Endodermal cell (in vitro differentiated cells): ENCODE measurements around the gene PARN. TPM values are rescaled to one million over a fixed set of nuclear protein-coding genes. Genes with fewer than 3 reads are reported as not detected.
A peak's percentile ranks its signal among the peaks of the same experiment; 100 is the strongest.

Experiments
- DNase-seq: peaks from one replicate; pipeline ENCODE4 v3.0.0-alpha.2; 2017
- H3K27ac ChIP-seq: 2 replicates; pipeline ENCODE4 v1.5.1; 2013; ENCODE audit warnings: mild to moderate bottlenecking, low read depth, low read length, moderate library complexity
- H3K27me3 ChIP-seq: 2 replicates; pipeline ENCODE4 v1.6.1; 2013; ENCODE audit warnings: mild to moderate bottlenecking, low read length, moderate library complexity; ENCODE audit not compliant: insufficient read depth, control insufficient read depth, poor library complexity, severe bottlenecking
- H3K36me3 ChIP-seq: 2 replicates; pipeline ENCODE4 v1.7.0; 2013; ENCODE audit warnings: mild to moderate bottlenecking, low read length, moderate library complexity; ENCODE audit not compliant: control insufficient read depth, insufficient read depth
- H3K4me1 ChIP-seq: one replicate; pipeline ENCODE4 v1.7.0; 2013; ENCODE audit warnings: low read length; ENCODE audit not compliant: control insufficient read depth, insufficient read depth
- H3K4me3 ChIP-seq: 2 replicates; pipeline ENCODE4 v1.5.1; 2013; ENCODE audit warnings: mild to moderate bottlenecking, low read length, moderate library complexity
- H3K9ac ChIP-seq: 2 replicates; pipeline ENCODE4 v1.6.1; 2013; ENCODE audit warnings: mild to moderate bottlenecking, low read length, moderate library complexity; ENCODE audit not compliant: poor library complexity, severe bottlenecking; ENCODE audit errors: extremely low read depth
- H3K9me3 ChIP-seq: 2 replicates; pipeline ENCODE4 v1.6.1; 2013; ENCODE audit warnings: mild to moderate bottlenecking, low read length, moderate library complexity; ENCODE audit not compliant: control insufficient read depth
- H3K27ac Mint-ChIP-seq: 2 replicates; pipeline ENCODE4 v1.8.0; 2020; ENCODE audit warnings: mixed read lengths
- H3K27me3 Mint-ChIP-seq: 2 replicates; pipeline ENCODE4 v1.8.0; 2021; ENCODE audit warnings: mild to moderate bottlenecking, mixed read lengths; ENCODE audit not compliant: insufficient read depth
- H3K36me3 Mint-ChIP-seq: 2 replicates; pipeline ENCODE4 v1.8.0; 2020; ENCODE audit warnings: low read depth, mixed read lengths
- H3K4me1 Mint-ChIP-seq: 2 replicates; pipeline ENCODE4 v1.8.0; 2020; ENCODE audit warnings: mixed read lengths
- H3K4me3 Mint-ChIP-seq: 2 replicates; pipeline ENCODE4 v1.8.0; 2020; ENCODE audit warnings: mild to moderate bottlenecking, moderate library complexity, mixed read lengths
- H3K9me3 Mint-ChIP-seq: 2 replicates; pipeline ENCODE4 v1.8.0; 2020; ENCODE audit warnings: mild to moderate bottlenecking, mixed read lengths
- WGBS, 2 experiments: methylation state at CpG; one replicate each; pipeline versions ENCODE4 v1.1.5 to v1.1.7; 2013; ENCODE audit warnings: missing lambda C conversion rate in 2 of 2, mixed read lengths in 1 of 2; ENCODE audit not compliant: insufficient coverage in 1 of 2, insufficient read length in 1 of 2; 5-methylcytosine and 5-hydroxymethylcytosine counted together
- total RNA-seq, 2 donors: library from RNA; stranded (reverse); fragmentation: NEBNext Ultra II Directional in 1 of 2; extraction: Animal tissue kit (Norgen Biotek cat#: 25700) in 1 of 2; gene quantifications; 2 replicates in 1 of 2; 3 replicates in 1 of 2; pipeline ENCODE4 v1.2.1, GENCODE V29; 2021
- TF ChIP-seq, protein P1 (sequence below): fragments of 200-600 bp; sonication (generic); conservative IDR thresholded peaks from 2 replicates; pipeline ENCODE4 v1.5.0; 2021; ENCODE audit warnings: antibody characterized with exemption, mild to moderate bottlenecking

The PARN gene
- total RNA-seq, 2 donors from 2014 or later = 43.7 to 45.7 TPM

DNA sequence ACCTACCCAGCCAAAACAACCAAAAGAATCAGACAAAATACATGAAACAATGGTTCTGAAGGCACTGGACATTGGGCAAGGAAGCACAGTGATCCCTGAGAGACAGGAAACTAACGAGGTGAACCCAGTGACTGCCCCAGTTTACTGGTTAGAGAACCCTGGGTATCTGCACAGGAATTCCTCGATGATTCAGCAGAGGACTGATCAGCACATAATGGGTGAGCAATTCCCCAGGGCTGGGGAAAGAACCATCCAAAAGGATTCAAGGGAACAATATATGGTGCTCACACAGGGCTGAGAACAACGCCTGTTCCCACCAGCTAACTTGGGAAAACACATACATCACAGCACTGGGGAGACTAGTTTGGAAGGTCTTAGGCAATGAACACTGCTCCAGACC, 167.2 kb downstream of the PARN start:
- Mint-ChIP-seq H3K9me3 (peaks cover 14% of the 10 kb centered on the region), H3K27ac (no peak overlapping the region), H3K4me1 (peaks cover 14% of the 10 kb centered on the region), H3K4me3 (no peak overlapping the region), H3K36me3 (peaks cover 14% of the 10 kb centered on the region), H3K27me3 (no peaks in the 10 kb centered on the region)
- Histone ChIP-seq H3K4me3 (no peak overlapping the region), H3K4me1 (no peaks in the 10 kb centered on the region), H3K36me3 (peaks cover 14% of the 10 kb centered on the region), H3K9me3 (peaks cover 20% of the 10 kb centered on the region), H3K27me3 (no peaks in the 10 kb centered on the region), H3K9ac (no peak overlapping the region), H3K27ac (no peak overlapping the region)
- WGBS, 2 experiments = 85 to 94% methylated on average over 3 of the region's 3 CpGs
- DNase-seq = no peak
- TF ChIP-seq, protein P1, sequence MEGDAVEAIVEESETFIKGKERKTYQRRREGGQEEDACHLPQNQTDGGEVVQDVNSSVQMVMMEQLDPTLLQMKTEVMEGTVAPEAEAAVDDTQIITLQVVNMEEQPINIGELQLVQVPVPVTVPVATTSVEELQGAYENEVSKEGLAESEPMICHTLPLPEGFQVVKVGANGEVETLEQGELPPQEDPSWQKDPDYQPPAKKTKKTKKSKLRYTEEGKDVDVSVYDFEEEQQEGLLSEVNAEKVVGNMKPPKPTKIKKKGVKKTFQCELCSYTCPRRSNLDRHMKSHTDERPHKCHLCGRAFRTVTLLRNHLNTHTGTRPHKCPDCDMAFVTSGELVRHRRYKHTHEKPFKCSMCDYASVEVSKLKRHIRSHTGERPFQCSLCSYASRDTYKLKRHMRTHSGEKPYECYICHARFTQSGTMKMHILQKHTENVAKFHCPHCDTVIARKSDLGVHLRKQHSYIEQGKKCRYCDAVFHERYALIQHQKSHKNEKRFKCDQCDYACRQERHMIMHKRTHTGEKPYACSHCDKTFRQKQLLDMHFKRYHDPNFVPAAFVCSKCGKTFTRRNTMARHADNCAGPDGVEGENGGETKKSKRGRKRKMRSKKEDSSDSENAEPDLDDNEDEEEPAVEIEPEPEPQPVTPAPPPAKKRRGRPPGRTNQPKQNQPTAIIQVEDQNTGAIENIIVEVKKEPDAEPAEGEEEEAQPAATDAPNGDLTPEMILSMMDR = no peak

DNA sequence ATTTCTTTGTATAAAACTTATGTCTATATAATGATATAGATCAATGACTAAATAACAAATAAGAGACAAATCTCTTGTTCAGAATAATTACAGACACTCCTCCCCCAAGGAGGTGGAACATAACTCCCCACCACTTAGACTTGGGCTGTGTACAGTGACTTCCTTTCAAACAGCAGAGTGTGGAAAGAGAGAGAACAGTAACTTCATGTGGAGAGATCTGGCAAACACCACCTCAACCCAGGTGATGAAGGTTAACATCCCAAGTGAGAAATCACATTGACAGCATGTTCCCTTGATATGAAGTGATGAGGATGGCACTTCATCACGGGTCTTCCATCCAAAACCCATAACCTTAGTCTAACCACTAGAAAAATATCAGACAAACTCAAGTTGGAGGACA, 169.3 kb downstream of the PARN start:
- TF ChIP-seq, protein P1 = no peak
- Mint-ChIP-seq H3K27me3 (no peaks in the 10 kb centered on the region), H3K4me3 (no peak overlapping the region), H3K27ac (no peak overlapping the region), H3K36me3 (peaks cover 14% of the 10 kb centered on the region), H3K9me3 (peaks cover 14% of the 10 kb centered on the region), H3K4me1 (peaks cover 14% of the 10 kb centered on the region)
- Histone ChIP-seq H3K27me3 (no peaks in the 10 kb centered on the region), H3K4me3 (no peak overlapping the region), H3K27ac (no peak overlapping the region), H3K4me1 (no peaks in the 10 kb centered on the region), H3K9me3 (peaks cover 20% of the 10 kb centered on the region), H3K36me3 (peaks cover 11% of the 10 kb centered on the region), H3K9ac (no peak overlapping the region)
- DNase-seq = no peak
- WGBS, 2 experiments = 83 to 100% methylated on average over 1 of the region's 1 CpG

GRCh38 chr16:14458576-14458975, 171.5 kb downstream of the PARN start:
- peaks cover 5% of the 10 kb centered on the region for H3K36me3 Mint-ChIP-seq

More at GRCh38 chr16:14458576-14458975, 171.5 kb downstream of the PARN start:
- TF ChIP-seq, protein P1 = no peak
- Histone ChIP-seq H3K4me3 (no peak overlapping the region), H3K9ac (no peak overlapping the region), H3K27me3 (no peaks in the 10 kb centered on the region), H3K36me3 (peaks cover 9% of the 10 kb centered on the region), H3K9me3 (peaks cover 3% of the 10 kb centered on the region), H3K4me1 (no peaks in the 10 kb centered on the region), H3K27ac (no peak overlapping the region)
- DNase-seq = peak; percentile 68
- Mint-ChIP-seq H3K4me1 (peaks cover 14% of the 10 kb centered on the region), H3K27ac (no peak overlapping the region), H3K27me3 (no peaks in the 10 kb centered on the region), H3K4me3 (no peak overlapping the region), H3K9me3 (peaks cover 4% of the 10 kb centered on the region)
- WGBS, 2 experiments = 71 to 86% methylated on average over 5 to 7 of the region's 7 CpGs
